HEK293T (cell line): ENCODE results near the gene NLRP9.

ENCODE experiments used
- BHLHE40 ChIP-seq: fragments of 450-650 bp; IDR thresholded peaks from 2 replicates; pipeline ENCODE4 v1.6.1; 2016; ENCODE audit warnings: mild to moderate bottlenecking, moderate library complexity, borderline replicate concordance
- ELF4 ChIP-seq: fragments of 450-650 bp; IDR thresholded peaks from 2 replicates; pipeline ENCODE4 v1.6.1; 2017; ENCODE audit warnings: antibody characterized with exemption
- SP1 ChIP-seq: fragments of 450-650 bp; IDR thresholded peaks from 2 replicates; pipeline ENCODE4 v1.6.1; 2017
- ZNF384 ChIP-seq: fragments of 450-650 bp; IDR thresholded peaks from 2 replicates; pipeline ENCODE4 v1.6.1; 2016

GRCh38 chr19:55723491-55723890 is 14.7 kb downstream of the NLRP9 start:
- no peak for TF ChIP-seq ZNF384
- no peak for TF ChIP-seq SP1
- TF ChIP-seq BHLHE40: no peak
- no peak for TF ChIP-seq ELF4
